ENCODE results near the gene MYO3B. TPM values are rescaled to one million over a fixed set of nuclear protein-coding genes. Genes with fewer than 3 reads are reported as not detected.
"Not testable (repeated sequence)": the region's sequence is repeated elsewhere in the genome, so short reads cannot be mapped to it uniquely, and the experiment has no call there.

Gene MYO3B
- total RNA-seq, 2 experiments from 2014 or later = 0.05 to 0.23 TPM

GRCh38 chr2:170276925-170277629 is 99.1 kb downstream of the MYO3B start:
- Mint-ChIP-seq H3K9me3 (ENCODE audit: insufficient read depth) (no peaks in the 10 kb centered on the region), H3K36me3 (ENCODE audit: low read depth) (no peaks in the 10 kb centered on the region), H3K27me3 (ENCODE audit: low read depth) (peaks cover 40% of the 10 kb centered on the region), H3K27ac (no peak overlapping the region), H3K4me3 (no peak overlapping the region), H3K4me1 (ENCODE audit: low read depth) (no peaks in the 10 kb centered on the region)
- DNase-seq (no peak), ATAC-seq (no peak)
- CTCF ChIA-PET = no interaction called here
- POLR2A ChIA-PET = no interaction called here

- Mint-ChIP-seq H3K9me3 (ENCODE audit: insufficient read depth) (no peaks in the 10 kb centered on the region), H3K36me3 (ENCODE audit: low read depth) (no peaks in the 10 kb centered on the region), H3K4me1 (ENCODE audit: low read depth) (no peaks in the 10 kb centered on the region), H3K27ac (no peak overlapping the region), H3K4me3 (no peak overlapping the region), H3K27me3 (ENCODE audit: low read depth) (peaks cover 41% of the 10 kb centered on the region)
- CTCF ChIA-PET = no interaction called here
- no peak for DNase-seq
- ATAC-seq = no peak
- POLR2A ChIA-PET = no interaction called here
Measured at GRCh38 chr2:170277951-170278350, 100.0 kb downstream of the MYO3B start.

GRCh38 chr2:170279615-170280014 is 101.7 kb downstream of the MYO3B start:
- ATAC-seq; CTCF ChIA-PET; H3K27ac Mint-ChIP-seq; POLR2A ChIA-PET; H3K9me3 Mint-ChIP-seq (ENCODE audit: insufficient read depth); DNase-seq; H3K36me3 Mint-ChIP-seq (ENCODE audit: low read depth); H3K4me3 Mint-ChIP-seq; H3K4me1 Mint-ChIP-seq (ENCODE audit: low read depth): not testable (repeated sequence)
- H3K27me3 Mint-ChIP-seq (ENCODE audit: low read depth) = peaks cover 40% of the 10 kb centered on the region

GRCh38 chr2:170282851-170283250 is 104.9 kb downstream of the MYO3B start:
- no peak overlapping the region for H3K27ac Mint-ChIP-seq
- CTCF ChIA-PET = no interaction called here

GRCh38 chr2:170284205-170284604 is 106.3 kb downstream of the MYO3B start:
- no peaks in the 10 kb centered on the region for H3K36me3 Mint-ChIP-seq (ENCODE audit: low read depth)
- no peak for DNase-seq
- CTCF ChIA-PET = no interaction called here
- peaks cover 45% of the 10 kb centered on the region for H3K27me3 Mint-ChIP-seq (ENCODE audit: low read depth)
- no peak overlapping the region for H3K4me3 Mint-ChIP-seq
- ATAC-seq = no peak
- no peak overlapping the region for H3K27ac Mint-ChIP-seq
- POLR2A ChIA-PET = no interaction called here
- no peaks in the 10 kb centered on the region for H3K4me1 Mint-ChIP-seq (ENCODE audit: low read depth)
- no peaks in the 10 kb centered on the region for H3K9me3 Mint-ChIP-seq (ENCODE audit: insufficient read depth)

More at GRCh38 chr2:170282851-170283250, 104.9 kb downstream of the MYO3B start:
- Mint-ChIP-seq H3K36me3 (ENCODE audit: low read depth) (no peaks in the 10 kb centered on the region), H3K4me3 (no peak overlapping the region), H3K27me3 (ENCODE audit: low read depth) (peaks cover 42% of the 10 kb centered on the region), H3K4me1 (ENCODE audit: low read depth) (no peaks in the 10 kb centered on the region), H3K9me3 (ENCODE audit: insufficient read depth) (no peaks in the 10 kb centered on the region)
- ATAC-seq = no peak
- no peak for DNase-seq
- POLR2A ChIA-PET = no interaction called here

GRCh38 chr2:170288859-170289258 is 110.9 kb downstream of the MYO3B start:
- POLR2A ChIA-PET = no interaction called here
- DNase-seq = no peak

DNA sequence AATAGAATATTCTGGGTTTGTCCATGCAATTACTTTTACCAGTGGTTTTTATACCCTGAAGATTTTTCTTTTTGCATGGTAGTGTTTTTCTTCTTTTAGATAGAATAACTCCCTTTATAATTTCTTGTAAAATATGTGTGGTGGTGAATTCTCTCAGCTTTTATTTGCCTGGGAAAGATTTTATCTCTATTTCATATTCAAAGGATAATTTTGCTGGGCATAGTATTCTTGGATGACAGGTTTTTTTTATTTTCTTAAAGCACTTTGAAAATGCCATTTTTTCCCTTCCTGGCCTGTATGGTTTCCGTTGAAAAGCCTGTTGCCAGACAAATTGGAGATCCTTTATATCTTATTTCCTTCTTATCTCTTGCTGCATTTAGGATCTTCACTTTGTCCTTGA is 113.5 kb downstream of the MYO3B start:
- H3K4me3 Mint-ChIP-seq = no peak overlapping the region
- ATAC-seq (no peak), DNase-seq (no peak)
- H3K4me1 Mint-ChIP-seq (ENCODE audit: low read depth) = no peaks in the 10 kb centered on the region
- no peak overlapping the region for H3K27ac Mint-ChIP-seq
- POLR2A ChIA-PET = no interaction called here
- CTCF ChIA-PET = no interaction called here
- H3K36me3 Mint-ChIP-seq (ENCODE audit: low read depth) = peaks cover 4% of the 10 kb centered on the region
- H3K9me3 Mint-ChIP-seq (ENCODE audit: insufficient read depth) = no peaks in the 10 kb centered on the region
- peaks cover 50% of the 10 kb centered on the region for H3K27me3 Mint-ChIP-seq (ENCODE audit: low read depth)

More at GRCh38 chr2:170288859-170289258, 110.9 kb downstream of the MYO3B start:
- no peaks in the 10 kb centered on the region for H3K4me1 Mint-ChIP-seq (ENCODE audit: low read depth)
- peaks cover 4% of the 10 kb centered on the region for H3K36me3 Mint-ChIP-seq (ENCODE audit: low read depth)
- no peak for ATAC-seq
- no peak overlapping the region for H3K4me3 Mint-ChIP-seq
- H3K27me3 Mint-ChIP-seq (ENCODE audit: low read depth) = peaks cover 46% of the 10 kb centered on the region
- H3K27ac Mint-ChIP-seq = no peak overlapping the region
- CTCF ChIA-PET = no interaction called here
- no peaks in the 10 kb centered on the region for H3K9me3 Mint-ChIP-seq (ENCODE audit: insufficient read depth)

- no peak for DNase-seq
- Mint-ChIP-seq H3K27me3 (ENCODE audit: low read depth) (peaks cover 47% of the 10 kb centered on the region), H3K27ac (no peak overlapping the region)
Measured at GRCh38 chr2:170292415-170292814, 114.5 kb downstream of the MYO3B start.

DNA sequence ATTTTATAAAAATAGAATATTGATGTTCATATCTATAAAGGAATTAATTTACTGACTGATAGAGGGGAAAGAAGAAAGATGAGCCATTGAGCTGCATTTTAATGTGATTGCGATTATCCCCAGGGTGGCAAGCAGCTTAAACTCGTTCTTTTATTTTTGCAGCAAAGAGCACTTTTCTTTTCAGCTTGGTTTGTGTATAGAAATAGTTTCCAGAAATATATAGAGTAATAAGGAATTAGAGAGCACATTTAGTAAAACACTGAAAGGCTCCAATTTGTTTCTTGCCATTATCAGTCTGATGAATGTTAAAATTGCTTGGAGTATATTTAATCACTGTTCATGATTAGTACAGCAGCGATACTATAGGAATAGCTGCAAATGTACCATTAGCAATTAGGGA is 119.5 kb downstream of the MYO3B start:
- Mint-ChIP-seq H3K9me3 (ENCODE audit: insufficient read depth) (no peaks in the 10 kb centered on the region), H3K27me3 (ENCODE audit: low read depth) (peaks cover 17% of the 10 kb centered on the region), H3K27ac (no peak overlapping the region), H3K4me3 (no peak overlapping the region), H3K36me3 (ENCODE audit: low read depth) (no peaks in the 10 kb centered on the region), H3K4me1 (ENCODE audit: low read depth) (peaks cover 12% of the 10 kb centered on the region)
- CTCF ChIA-PET = interaction anchor here (0.7 to 1.5 kb wide), 3 partner anchors 26 to 112 kb away, joined by 3 to 5 read pairs (median 4); no protein-coding TSS in a partner anchor
- no peak for ATAC-seq
- POLR2A ChIA-PET = no interaction called here
- no peak for DNase-seq

More at GRCh38 chr2:170292415-170292814, 114.5 kb downstream of the MYO3B start:
- Mint-ChIP-seq H3K9me3 (ENCODE audit: insufficient read depth) (no peaks in the 10 kb centered on the region), H3K4me3 (no peak overlapping the region), H3K36me3 (ENCODE audit: low read depth) (peaks cover 4% of the 10 kb centered on the region), H3K4me1 (ENCODE audit: low read depth) (no peaks in the 10 kb centered on the region)
- CTCF ChIA-PET = no interaction called here
- POLR2A ChIA-PET = no interaction called here
- ATAC-seq = no peak

DNA sequence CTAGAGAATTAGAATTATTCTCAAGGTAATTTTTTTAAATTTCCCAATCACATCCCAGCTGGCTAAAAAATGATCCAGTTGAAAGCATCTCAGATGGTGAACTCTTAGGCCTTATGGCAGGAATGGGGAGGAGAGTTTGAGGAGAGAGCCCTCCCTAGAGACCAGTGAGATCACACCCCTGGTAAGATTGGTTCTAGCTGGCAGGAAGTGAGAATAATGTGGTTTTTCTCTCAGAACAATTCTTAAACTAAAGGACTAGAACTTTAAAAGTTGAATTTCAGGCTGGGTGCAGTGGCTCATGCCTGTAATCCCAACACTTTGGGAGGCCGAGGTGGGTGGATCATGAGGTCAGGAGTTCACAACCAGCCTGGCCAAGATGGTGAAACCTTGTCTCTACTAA is 120.2 kb downstream of the MYO3B start:
- Mint-ChIP-seq H3K4me3 (no peak overlapping the region), H3K27ac (no peak overlapping the region), H3K27me3 (ENCODE audit: low read depth) (peaks cover 20% of the 10 kb centered on the region), H3K9me3 (ENCODE audit: insufficient read depth) (no peaks in the 10 kb centered on the region), H3K4me1 (ENCODE audit: low read depth) (peaks cover 12% of the 10 kb centered on the region), H3K36me3 (ENCODE audit: low read depth) (no peaks in the 10 kb centered on the region)
- no peak for DNase-seq
- POLR2A ChIA-PET = interaction anchor here (0.6 kb wide), 1 partner anchor 19 kb away, joined by 4 read pairs; no protein-coding TSS in a partner anchor
- no peak for ATAC-seq
- CTCF ChIA-PET = interaction anchor here (0.9 to 1.5 kb wide), 2 partner anchors 26 to 81 kb away, joined by 3 to 4 read pairs; no protein-coding TSS in a partner anchor

GRCh38 chr2:170298861-170299429 is 121.0 kb downstream of the MYO3B start:
- peaks cover 17% of the 10 kb centered on the region for H3K27me3 Mint-ChIP-seq (ENCODE audit: low read depth)
- H3K4me1 Mint-ChIP-seq (ENCODE audit: low read depth) = peaks cover 12% of the 10 kb centered on the region
- H3K27ac Mint-ChIP-seq = no peak overlapping the region
- CTCF ChIA-PET = no interaction called here
- no peaks in the 10 kb centered on the region for H3K36me3 Mint-ChIP-seq (ENCODE audit: low read depth)
- POLR2A ChIA-PET = interaction anchor here (0.6 kb wide), 1 partner anchor 21 kb away, joined by 3 read pairs; no protein-coding TSS in a partner anchor
- DNase-seq (no peak), ATAC-seq (no peak)
- H3K9me3 Mint-ChIP-seq (ENCODE audit: insufficient read depth) = no peaks in the 10 kb centered on the region
- no peak overlapping the region for H3K4me3 Mint-ChIP-seq

- ATAC-seq (no peak), DNase-seq (no peak)
- H3K4me1 Mint-ChIP-seq (ENCODE audit: low read depth) = peaks cover 12% of the 10 kb centered on the region
- no peak overlapping the region for H3K27ac Mint-ChIP-seq
- H3K9me3 Mint-ChIP-seq (ENCODE audit: insufficient read depth) = no peaks in the 10 kb centered on the region
- ChIA-PET CTCF (no interaction called here), POLR2A (no interaction called here)
- peaks cover 14% of the 10 kb centered on the region for H3K27me3 Mint-ChIP-seq (ENCODE audit: low read depth)
- H3K4me3 Mint-ChIP-seq = no peak overlapping the region
- H3K36me3 Mint-ChIP-seq (ENCODE audit: low read depth) = no peaks in the 10 kb centered on the region
Measured at GRCh38 chr2:170300993-170301392, 123.0 kb downstream of the MYO3B start.

All from activated CD8-positive, alpha-beta T cell treated with anti-CD3 and anti-CD28 coated beads, Interleukin-2, amount 10 ng/mL, durations not matched to agents 7 days and 5 days (primary cell).